SU-DHL-6 (cell line): ENCODE data around the gene NPAS3.

Source experiments
- H2AFZ ChIP-seq: fragments of 200-600 bp; sonication (generic); 2 replicates; pipeline ENCODE4 v1.6.1; 2014; ENCODE audit warnings: low read depth, mild to moderate bottlenecking, moderate library complexity, mixed read lengths, antibody characterized with exemption, low read length; ENCODE audit not compliant: severe bottlenecking
- H3F3A ChIP-seq: fragments of 200-600 bp; shearing (Covaris generic); 2 replicates; pipeline ENCODE4 v1.6.0; 2016; ENCODE audit warnings: antibody characterized with exemption, mild to moderate bottlenecking; ENCODE audit not compliant: insufficient read depth
- H3K27ac ChIP-seq: fragments of 200-600 bp; sonication (generic); 2 replicates; pipeline ENCODE4 v1.5.1; 2016; ENCODE audit warnings: low read depth, mild to moderate bottlenecking, low read length, moderate library complexity, mixed read lengths
- H3K27me3 ChIP-seq: fragments of 200-600 bp; sonication (generic), shearing (Covaris generic); 2 replicates; pipeline ENCODE4 v1.6.0; 2014; ENCODE audit warnings: mild to moderate bottlenecking, low read length
- H3K36me3 ChIP-seq: fragments of 200-600 bp; sonication (generic); 2 replicates; pipeline ENCODE4 v1.6.1; 2014; ENCODE audit warnings: mild to moderate bottlenecking, low read length, mixed read lengths
- H3K4me2 ChIP-seq: fragments of 300-600, 200-600 bp; shearing (Covaris generic), sonication (generic); 2 replicates; pipeline ENCODE4 v1.6.0; 2014; ENCODE audit warnings: low read length, low read depth, mild to moderate bottlenecking; ENCODE audit not compliant: poor library complexity, severe bottlenecking
- H3K4me3 ChIP-seq: fragments of 200-600 bp; sonication (generic); 2 replicates; pipeline ENCODE4 v1.5.1; 2014; ENCODE audit warnings: antibody characterized with exemption, low read length, mild to moderate bottlenecking, mixed read lengths; ENCODE audit not compliant: insufficient read depth, poor library complexity, severe bottlenecking
- H3K79me2 ChIP-seq: fragments of 200-600 bp; sonication (generic); 2 replicates; pipeline ENCODE4 v1.6.1; 2014; ENCODE audit warnings: mild to moderate bottlenecking, low read length, moderate library complexity; ENCODE audit not compliant: insufficient read depth
- H3K9ac ChIP-seq: fragments of 200-600 bp; sonication (generic); 2 replicates; pipeline ENCODE4 v1.7.0; 2014; ENCODE audit warnings: mild to moderate bottlenecking, low read length
- H3K9me2 ChIP-seq: fragments of 200-600 bp; sonication (generic); replicated peaks from 2 replicates; pipeline ENCODE4 v1.6.1; 2014; ENCODE audit warnings: low read length; ENCODE audit not compliant: insufficient read depth
- H3K9me3 ChIP-seq: fragments of 200-600 bp; sonication (generic); 2 replicates; pipeline ENCODE4 v1.6.1; 2014; ENCODE audit warnings: low read length, mixed read lengths; ENCODE audit not compliant: insufficient read depth
- H4K20me1 ChIP-seq: fragments of 200-600 bp; sonication (generic); 2 replicates; pipeline ENCODE4 v1.6.1; 2014; ENCODE audit warnings: low read depth, mild to moderate bottlenecking, antibody characterized with exemption, low read length, moderate library complexity, mixed read lengths
- EZH2phosphoT487 ChIP-seq: fragments of 200-600 bp; sonication (generic), shearing (Covaris generic); conservative IDR thresholded peaks from 2 replicates; pipeline ENCODE4 v1.6.1; 2018; ENCODE audit warnings: mild to moderate bottlenecking, antibody characterized with exemption, low read length, moderate library complexity, mixed read lengths
- TF ChIP-seq, protein P1 (sequence below): fragments of 200-600 bp; sonication (generic); IDR thresholded peaks from one replicate; pipeline ENCODE4 v1.5.1; 2017; ENCODE audit warnings: antibody characterized with exemption, mild to moderate bottlenecking, low read length, moderate library complexity; ENCODE audit not compliant: insufficient read depth, poor library complexity, severe bottlenecking

NPAS3 gene

DNA sequence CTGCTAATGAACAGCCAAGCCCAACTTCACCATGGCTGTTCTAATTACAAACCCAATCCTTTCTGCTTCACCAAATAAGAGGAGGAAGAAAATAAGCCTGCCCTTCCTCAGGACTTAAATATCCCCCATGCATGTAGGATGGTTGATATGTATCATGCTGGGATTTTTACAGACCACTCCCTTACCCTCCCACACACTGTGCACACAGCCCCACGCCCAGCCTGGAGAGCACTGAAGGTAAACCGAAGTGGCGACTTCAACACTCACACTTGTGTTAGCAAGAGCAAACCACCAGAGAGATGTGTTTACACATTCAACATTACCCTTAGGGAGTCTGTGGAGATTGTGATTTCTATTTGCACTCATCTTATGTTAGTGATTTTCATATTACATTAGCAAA is 771.0 kb downstream of the NPAS3 start:
- TF ChIP-seq, protein P1, sequence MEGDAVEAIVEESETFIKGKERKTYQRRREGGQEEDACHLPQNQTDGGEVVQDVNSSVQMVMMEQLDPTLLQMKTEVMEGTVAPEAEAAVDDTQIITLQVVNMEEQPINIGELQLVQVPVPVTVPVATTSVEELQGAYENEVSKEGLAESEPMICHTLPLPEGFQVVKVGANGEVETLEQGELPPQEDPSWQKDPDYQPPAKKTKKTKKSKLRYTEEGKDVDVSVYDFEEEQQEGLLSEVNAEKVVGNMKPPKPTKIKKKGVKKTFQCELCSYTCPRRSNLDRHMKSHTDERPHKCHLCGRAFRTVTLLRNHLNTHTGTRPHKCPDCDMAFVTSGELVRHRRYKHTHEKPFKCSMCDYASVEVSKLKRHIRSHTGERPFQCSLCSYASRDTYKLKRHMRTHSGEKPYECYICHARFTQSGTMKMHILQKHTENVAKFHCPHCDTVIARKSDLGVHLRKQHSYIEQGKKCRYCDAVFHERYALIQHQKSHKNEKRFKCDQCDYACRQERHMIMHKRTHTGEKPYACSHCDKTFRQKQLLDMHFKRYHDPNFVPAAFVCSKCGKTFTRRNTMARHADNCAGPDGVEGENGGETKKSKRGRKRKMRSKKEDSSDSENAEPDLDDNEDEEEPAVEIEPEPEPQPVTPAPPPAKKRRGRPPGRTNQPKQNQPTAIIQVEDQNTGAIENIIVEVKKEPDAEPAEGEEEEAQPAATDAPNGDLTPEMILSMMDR = no peak
- TF ChIP-seq EZH2phosphoT487 = no peak
- no peak overlapping the region for H2AFZ ChIP-seq
- H3F3A ChIP-seq = no peaks in the 10 kb centered on the region
- no peak overlapping the region for H3K9ac ChIP-seq
- no peaks in the 10 kb centered on the region for H3K36me3 ChIP-seq
- H3K4me3 ChIP-seq = no peak overlapping the region
- no peaks in the 10 kb centered on the region for H3K9me2 ChIP-seq
- no peak overlapping the region for H3K27ac ChIP-seq
- no peak overlapping the region for H3K4me2 ChIP-seq
- no peaks in the 10 kb centered on the region for H3K79me2 ChIP-seq
- H4K20me1 ChIP-seq = no peaks in the 10 kb centered on the region
- no peaks in the 10 kb centered on the region for H3K9me3 ChIP-seq
- H3K27me3 ChIP-seq = no peaks in the 10 kb centered on the region

- no peaks in the 10 kb centered on the region for H3K9me3 ChIP-seq
- no peaks in the 10 kb centered on the region for H4K20me1 ChIP-seq
- H3K9me2 ChIP-seq = no peaks in the 10 kb centered on the region
- no peak overlapping the region for H3K4me2 ChIP-seq
- H2AFZ ChIP-seq = no peak overlapping the region
- H3F3A ChIP-seq = no peaks in the 10 kb centered on the region
- TF ChIP-seq EZH2phosphoT487 = no peak
- TF ChIP-seq, protein P1 = no peak
- H3K27ac ChIP-seq = no peak overlapping the region
- no peak overlapping the region for H3K4me3 ChIP-seq
- no peaks in the 10 kb centered on the region for H3K79me2 ChIP-seq
- H3K9ac ChIP-seq = no peak overlapping the region
- no peaks in the 10 kb centered on the region for H3K36me3 ChIP-seq
- no peaks in the 10 kb centered on the region for H3K27me3 ChIP-seq
These were observed 771.6 kb downstream of the NPAS3 start for GRCh38 chr14:33710273-33710672.

DNA sequence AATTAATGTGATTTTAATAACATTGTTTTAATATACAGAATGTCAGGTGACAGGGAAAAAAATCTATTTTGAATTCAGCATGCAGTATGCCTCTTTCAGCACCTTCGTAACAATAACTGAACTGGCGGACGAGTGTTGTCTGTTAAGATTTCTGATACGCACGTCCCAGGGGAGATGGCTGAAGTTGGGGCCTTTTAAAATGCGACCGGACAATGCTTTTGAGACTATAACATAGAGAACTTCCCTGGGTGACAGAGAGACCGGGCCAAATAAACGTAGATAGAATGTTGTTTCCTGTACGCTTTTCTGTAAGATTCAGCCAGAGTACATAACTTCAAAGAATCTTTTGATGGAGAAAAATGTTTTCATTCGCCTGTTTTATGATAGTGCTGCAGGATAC is 772.5 kb downstream of the NPAS3 start:
- H3K4me2 ChIP-seq = no peak overlapping the region
- TF ChIP-seq, protein P1 = no peak
- TF ChIP-seq EZH2phosphoT487 = no peak
- H3K27ac ChIP-seq = no peak overlapping the region
- H4K20me1 ChIP-seq = no peaks in the 10 kb centered on the region
- no peaks in the 10 kb centered on the region for H3F3A ChIP-seq
- H3K9me3 ChIP-seq = no peaks in the 10 kb centered on the region
- H2AFZ ChIP-seq = no peak overlapping the region
- no peaks in the 10 kb centered on the region for H3K9me2 ChIP-seq
- H3K4me3 ChIP-seq = no peak overlapping the region
- H3K27me3 ChIP-seq = no peaks in the 10 kb centered on the region
- H3K79me2 ChIP-seq = no peaks in the 10 kb centered on the region
- H3K36me3 ChIP-seq = no peaks in the 10 kb centered on the region
- H3K9ac ChIP-seq = no peak overlapping the region

DNA sequence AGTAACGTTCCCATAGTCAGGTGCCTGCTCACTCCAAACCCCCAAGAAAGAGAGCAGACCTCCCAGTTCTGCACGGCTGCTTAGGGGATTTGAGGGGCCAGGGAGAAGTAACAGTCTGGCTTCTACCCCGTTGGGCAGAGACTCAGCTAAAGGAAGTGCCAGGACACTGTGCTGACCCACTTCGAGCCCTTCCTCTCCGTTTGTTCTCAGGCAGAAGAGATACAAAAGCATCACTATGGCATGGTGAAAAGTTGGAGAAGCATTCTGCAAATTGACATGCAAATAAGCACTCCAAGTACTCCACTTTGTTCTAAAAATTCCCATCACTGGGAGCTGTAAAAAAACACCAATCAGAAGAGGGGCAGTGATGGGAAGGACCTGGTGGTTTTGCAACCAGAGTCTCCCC is 773.1 kb downstream of the NPAS3 start:
- TF ChIP-seq, protein P1 = no peak
- no peak for TF ChIP-seq EZH2phosphoT487
- Histone ChIP-seq H2AFZ (no peak overlapping the region), H3F3A (no peaks in the 10 kb centered on the region), H3K36me3 (no peaks in the 10 kb centered on the region), H3K79me2 (no peaks in the 10 kb centered on the region), H3K27me3 (no peaks in the 10 kb centered on the region), H3K9me3 (no peaks in the 10 kb centered on the region), H3K4me2 (no peak overlapping the region), H3K9me2 (no peaks in the 10 kb centered on the region), H3K4me3 (no peak overlapping the region), H3K27ac (no peak overlapping the region), H3K9ac (no peak overlapping the region), H4K20me1 (no peaks in the 10 kb centered on the region)
